Endothelial cell of umbilical vein (primary cell): Measurements from ENCODE around the gene INPP4B. TPM values are rescaled to one million over a fixed set of nuclear protein-coding genes. Genes with fewer than 3 reads are reported as not detected.

Source experiments
- BruUV-seq: library from RNA; stranded (reverse); fragments of 400-500 nt; replicated peaks from 2 replicates; lab custom pipeline; 2021; lab: Mats Ljungman, UMichigan
- CTCF ChIA-PET: fragments of 300-600, 350-600 bp; sonication (Branson Sonifier 250); formaldehyde crosslinking; loops from one replicate; lab custom pipeline; 2021; ENCODE audit warnings: antibody characterized with exemption, inconsistent platforms; lab: Charles Lee
- POLR2A ChIA-PET: fragments of 300-600, 350-600 bp; sonication (Branson Sonifier 250); formaldehyde crosslinking; loops from one replicate; lab custom pipeline; 2021; ENCODE audit warnings: antibody characterized with exemption, inconsistent platforms; lab: Charles Lee
- DNase-seq: peaks from one replicate; pipeline ENCODE4 v3.0.0-alpha.2; 2011; ENCODE audit warnings: low read depth, low spot score
- FAIRE-seq: peaks from 2 replicates; lab custom pipeline; 2011; peaks lifted over from hg19 to GRCh38; lab: Jason Lieb, UNC
- H2AFZ ChIP-seq: 2 replicates; pipeline ENCODE4 v1.6.0; 2012; ENCODE audit warnings: low read depth, low read length, control low read depth, inconsistent platforms
- H3K27ac ChIP-seq: 2 replicates; pipeline ENCODE4 v1.5.1; 2011; ENCODE audit warnings: low read depth, mild to moderate bottlenecking, control low read depth, low read length, moderate library complexity; ENCODE audit not compliant: insufficient read depth
- H3K27me3 ChIP-seq, 2 experiments: 2 replicates each; pipeline versions ENCODE4 v1.6.0 to v1.6.1; 2011; ENCODE audit warnings: low read length in 2 of 2, mixed read lengths in 1 of 2; ENCODE audit not compliant: control insufficient read depth in 2 of 2, insufficient read depth in 2 of 2
- H3K36me3 ChIP-seq, 2 experiments: 2 replicates in 1 of 2; 3 replicates in 1 of 2; pipeline ENCODE4 v1.5.1; 2011; ENCODE audit warnings: low read length in 2 of 2, mild to moderate bottlenecking in 1 of 2, moderate library complexity in 1 of 2; ENCODE audit not compliant: control insufficient read depth in 2 of 2, insufficient read depth in 2 of 2; ENCODE audit errors: extremely low read depth in 1 of 2
- H3K4me1 ChIP-seq: 3 replicates; pipeline ENCODE4 v1.5.1; 2011; ENCODE audit warnings: mild to moderate bottlenecking, low read length; ENCODE audit not compliant: control insufficient read depth, insufficient read depth; ENCODE audit errors: extremely low read depth
- H3K4me2 ChIP-seq: 2 replicates; pipeline ENCODE4 v1.6.1; 2011; ENCODE audit warnings: low read length, control low read depth, mixed read lengths; ENCODE audit not compliant: insufficient read depth
- H3K4me3 ChIP-seq, 3 experiments: fragments of 200-600 bp in 1 of 3; sonication (generic), shearing (Covaris generic) in 1 of 3; replicated peaks in 1 of 3; 2 replicates each; pipeline ENCODE4 v1.5.1; 2011 to 2016; ENCODE audit warnings: control low read depth in 3 of 3, low read length in 3 of 3, mild to moderate bottlenecking in 2 of 3, inconsistent platforms in 1 of 3, low read depth in 1 of 3, moderate library complexity in 1 of 3; ENCODE audit not compliant: insufficient read depth in 1 of 3
- H3K79me2 ChIP-seq: 2 replicates; pipeline ENCODE4 v1.6.0; 2012; ENCODE audit warnings: low read length, inconsistent platforms; ENCODE audit not compliant: control insufficient read depth, insufficient read depth
- H3K9ac ChIP-seq: replicated peaks from 2 replicates; pipeline ENCODE3; 2011; ENCODE audit warnings: low read length, control low read depth; ENCODE audit not compliant: insufficient read depth; ENCODE audit errors: extremely low read depth
- H3K9me1 ChIP-seq: replicated peaks from 3 replicates; pipeline ENCODE4 v1.6.0; 2011; ENCODE audit warnings: mild to moderate bottlenecking, low read length; ENCODE audit not compliant: control insufficient read depth, insufficient read depth; ENCODE audit errors: extremely low read depth
- H3K9me3 ChIP-seq: replicated peaks from 2 replicates; pipeline ENCODE4 v1.5.1; 2012; ENCODE audit warnings: low read length, inconsistent platforms; ENCODE audit not compliant: control insufficient read depth, insufficient read depth
- H4K20me1 ChIP-seq: replicated peaks from 2 replicates; pipeline ENCODE3; 2011; ENCODE audit warnings: mild to moderate bottlenecking, low read length; ENCODE audit not compliant: control insufficient read depth, insufficient read depth; ENCODE audit errors: extremely low read depth
- EZH2 ChIP-seq: IDR thresholded peaks from 2 replicates; pipeline ENCODE4 v1.6.1; 2012; ENCODE audit warnings: borderline replicate concordance, low read depth, mild to moderate bottlenecking, moderate library complexity, low read length, inconsistent platforms; ENCODE audit not compliant: severe bottlenecking
- FOS ChIP-seq: IDR thresholded peaks from 2 replicates; pipeline ENCODE4 v1.6.1; 2011; ENCODE audit warnings: mild to moderate bottlenecking, low read length, moderate library complexity, borderline replicate concordance; ENCODE audit not compliant: insufficient read depth
- GATA2 ChIP-seq: IDR thresholded peaks from 2 replicates; pipeline ENCODE4 v1.7.0; 2011; ENCODE audit warnings: low read depth, mild to moderate bottlenecking, moderate library complexity, mixed read lengths, low read length; ENCODE audit not compliant: insufficient read length, insufficient read depth
- JUN ChIP-seq: IDR thresholded peaks from 2 replicates; pipeline ENCODE4 v1.6.1; 2011; ENCODE audit warnings: borderline replicate concordance, low read depth; ENCODE audit not compliant: insufficient read length, insufficient read depth
- MYC ChIP-seq: IDR thresholded peaks from one replicate; pipeline ENCODE4 v1.6.1; 2011; ENCODE audit warnings: mild to moderate bottlenecking, low read depth, low read length
- POLR2A ChIP-seq: IDR thresholded peaks from 2 replicates; pipeline ENCODE4 v1.6.1; 2012; ENCODE audit warnings: low read depth, mild to moderate bottlenecking, control low read depth, low read length
- POLR2AphosphoS5 ChIP-seq: IDR thresholded peaks from 2 replicates; pipeline ENCODE4 v1.6.1; 2012; ENCODE audit warnings: low read depth, mild to moderate bottlenecking, control low read depth, low read length, moderate library complexity; ENCODE audit not compliant: insufficient read depth
- dilution Hi-C: fragments of 300-500 bp; cut with MboI; formaldehyde crosslinking; loops from one replicate; pipeline ENCODE4 v1.15.0; 2019; ENCODE audit warnings: low sequenced_read_pairs; ENCODE audit not compliant: extremely low pct_ligation_motif_present
- intact Hi-C: fragments of 100-400 bp; cut with micrococcal nuclease; formaldehyde crosslinking; loops from one replicate; pipeline ENCODE4 v1.10.0; 2022
- polyA plus RNA-seq, 4 experiments: library from polyadenylated mRNA; depleted of rRNA in 3 of 4; stranded (reverse) in 3 of 4; unstranded in 1 of 4; fragments of >200 nt; gene quantifications; 2 replicates each; pipeline versions ENCODE4 v1.2.1 to v1.2.3, GENCODE V29; 2011 to 2012; ENCODE audit warnings: missing spikeins in 1 of 4
- total RNA-seq: library from RNA; stranded (reverse); gene quantifications from 2 replicates; pipeline ENCODE4 v1.2.3, GENCODE V29; 2021
- TF ChIP-seq, protein P1 (sequence below): IDR thresholded peaks from 2 replicates; pipeline ENCODE4 v1.6.1; 2011; ENCODE audit not compliant: insufficient read depth, insufficient read length
- TF ChIP-seq, protein P2 (sequence below), 2 donors: IDR thresholded peaks; 1 replicate in 1 of 2; 2 replicates in 1 of 2; pipeline ENCODE4 v1.5.1; 2011; ENCODE audit warnings: low read length in 2 of 2, mild to moderate bottlenecking in 2 of 2, moderate library complexity in 2 of 2, control low read depth in 1 of 2, inconsistent platforms in 1 of 2, low read depth in 1 of 2; ENCODE audit not compliant: insufficient read depth in 1 of 2; ENCODE audit errors: extremely low read depth in 1 of 2

Gene INPP4B
- total and polyA plus RNA-seq, 2 donors (not counting 3 experiments of a cell fraction or from before 2014, with no cell fraction given): 0.41 to 3.1 TPM

DNA sequence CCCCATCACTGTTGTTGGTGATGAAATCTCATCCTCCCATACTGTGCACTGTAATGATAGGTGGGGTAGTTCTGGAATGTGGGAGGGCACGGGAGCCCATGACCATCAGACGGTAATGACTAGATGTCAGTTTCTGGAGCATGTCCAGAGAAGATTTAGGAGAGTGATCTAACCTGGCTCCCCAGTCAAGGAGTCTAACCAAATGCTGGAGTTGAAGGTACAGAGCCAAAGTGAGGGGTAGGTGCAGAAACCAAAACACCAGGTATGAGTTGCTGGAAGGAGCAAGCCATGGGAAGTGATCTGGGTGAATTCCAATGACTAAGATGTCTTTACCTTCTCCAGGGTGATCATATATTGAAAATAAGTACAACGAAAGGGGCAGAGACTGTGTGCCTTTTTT lies 296.9 kb downstream of the INPP4B start:
- Histone ChIP-seq H3K27me3 (no peaks in the 10 kb centered on the region), H3K9ac (no peak overlapping the region), H3K4me3 (no peak overlapping the region), H3K36me3 (no peaks in the 10 kb centered on the region), H3K27ac (peak overlapping the region; percentile 78), H4K20me1 (no peaks in the 10 kb centered on the region), H3K4me1 (peaks cover 12% of the 10 kb centered on the region), H3K4me2 (peak overlapping the region; percentile 23), H2AFZ (no peak overlapping the region), H3K9me1 (no peaks in the 10 kb centered on the region), H3K9me3 (no peaks in the 10 kb centered on the region), H3K79me2 (no peaks in the 10 kb centered on the region)
- CTCF ChIA-PET: no interaction called here
- TF ChIP-seq MYC (no peak), JUN (no peak)
- no peak for DNase-seq
- intact Hi-C loops (no loop called here), dilution Hi-C loops (no loop called here)
- BruUV-seq: no TSS peak
- FAIRE-seq: no peak
- POLR2A ChIA-PET: no interaction called here

DNA sequence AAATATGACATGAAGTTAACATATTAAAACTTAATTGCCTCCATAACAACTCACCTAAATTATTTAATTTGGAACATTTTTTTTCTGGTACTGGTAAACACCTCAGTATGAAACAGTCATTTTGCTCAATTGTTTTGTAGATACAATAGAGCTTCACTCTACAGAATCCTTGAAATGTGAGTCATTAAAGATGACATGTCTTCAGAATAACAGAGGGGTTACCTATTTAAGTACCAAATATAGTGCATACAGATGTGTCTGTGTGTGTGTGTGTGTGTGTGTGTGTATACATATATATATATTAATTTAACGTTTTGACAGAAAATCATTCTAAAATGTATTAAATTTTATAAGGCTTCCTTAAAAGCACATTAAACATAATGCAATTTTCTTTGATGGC lies 297.6 kb downstream of the INPP4B start:
- BruUV-seq: no TSS peak
- POLR2A ChIA-PET: interaction anchor here (0.5 kb wide), 1 partner anchor 53 kb away, joined by 4 read pairs; no protein-coding TSS in a partner anchor
- FAIRE-seq (no peak), DNase-seq (no peak)
- CTCF ChIA-PET: no interaction called here
- dilution Hi-C loops (no loop called here), intact Hi-C loops (no loop called here)
- TF ChIP-seq, protein P1, sequence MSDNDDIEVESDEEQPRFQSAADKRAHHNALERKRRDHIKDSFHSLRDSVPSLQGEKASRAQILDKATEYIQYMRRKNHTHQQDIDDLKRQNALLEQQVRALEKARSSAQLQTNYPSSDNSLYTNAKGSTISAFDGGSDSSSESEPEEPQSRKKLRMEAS: no peak
- TF ChIP-seq POLR2A (no peak), EZH2 (no peak), JUN (no peak), MYC (no peak), GATA2 (no peak), POLR2AphosphoS5 (no peak), FOS (no peak)
- TF ChIP-seq, protein P2, sequence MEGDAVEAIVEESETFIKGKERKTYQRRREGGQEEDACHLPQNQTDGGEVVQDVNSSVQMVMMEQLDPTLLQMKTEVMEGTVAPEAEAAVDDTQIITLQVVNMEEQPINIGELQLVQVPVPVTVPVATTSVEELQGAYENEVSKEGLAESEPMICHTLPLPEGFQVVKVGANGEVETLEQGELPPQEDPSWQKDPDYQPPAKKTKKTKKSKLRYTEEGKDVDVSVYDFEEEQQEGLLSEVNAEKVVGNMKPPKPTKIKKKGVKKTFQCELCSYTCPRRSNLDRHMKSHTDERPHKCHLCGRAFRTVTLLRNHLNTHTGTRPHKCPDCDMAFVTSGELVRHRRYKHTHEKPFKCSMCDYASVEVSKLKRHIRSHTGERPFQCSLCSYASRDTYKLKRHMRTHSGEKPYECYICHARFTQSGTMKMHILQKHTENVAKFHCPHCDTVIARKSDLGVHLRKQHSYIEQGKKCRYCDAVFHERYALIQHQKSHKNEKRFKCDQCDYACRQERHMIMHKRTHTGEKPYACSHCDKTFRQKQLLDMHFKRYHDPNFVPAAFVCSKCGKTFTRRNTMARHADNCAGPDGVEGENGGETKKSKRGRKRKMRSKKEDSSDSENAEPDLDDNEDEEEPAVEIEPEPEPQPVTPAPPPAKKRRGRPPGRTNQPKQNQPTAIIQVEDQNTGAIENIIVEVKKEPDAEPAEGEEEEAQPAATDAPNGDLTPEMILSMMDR (IDR thresholded peaks at IDR 0.05; ENCODE audit: extremely low read depth in 1 of 2, insufficient read depth in 1 of 2, low read depth in 1 of 2, low read length in 2 of 2): no peak
- no peaks in the 10 kb centered on the region for H3K36me3 ChIP-seq
- peaks cover 12% of the 10 kb centered on the region for H3K4me1 ChIP-seq
- no peaks in the 10 kb centered on the region for H4K20me1 ChIP-seq
- no peaks in the 10 kb centered on the region for H3K9me1 ChIP-seq
- no peak overlapping the region for H3K27ac ChIP-seq
- H3K9ac ChIP-seq: no peak overlapping the region
- H3K9me3 ChIP-seq: no peaks in the 10 kb centered on the region
- H3K79me2 ChIP-seq: no peaks in the 10 kb centered on the region
- no peak overlapping the region for H2AFZ ChIP-seq
- no peak overlapping the region for H3K4me3 ChIP-seq
- H3K4me2 ChIP-seq: no peak overlapping the region
- no peaks in the 10 kb centered on the region for H3K27me3 ChIP-seq
